C1 segment of cervical spinal cord (tissue), 14 donors: ENCODE results near the gene C17orf50.
"Not testable (repeated sequence)": the region's sequence is repeated elsewhere in the genome, so short reads cannot be mapped to it uniquely, and the experiment has no call there.

Experiments
- DNase-seq, 14 donors: peaks; one replicate each; lab custom pipeline; 2025; lab: John Stamatoyannopoulos, UW

Gene C17orf50

DNA sequence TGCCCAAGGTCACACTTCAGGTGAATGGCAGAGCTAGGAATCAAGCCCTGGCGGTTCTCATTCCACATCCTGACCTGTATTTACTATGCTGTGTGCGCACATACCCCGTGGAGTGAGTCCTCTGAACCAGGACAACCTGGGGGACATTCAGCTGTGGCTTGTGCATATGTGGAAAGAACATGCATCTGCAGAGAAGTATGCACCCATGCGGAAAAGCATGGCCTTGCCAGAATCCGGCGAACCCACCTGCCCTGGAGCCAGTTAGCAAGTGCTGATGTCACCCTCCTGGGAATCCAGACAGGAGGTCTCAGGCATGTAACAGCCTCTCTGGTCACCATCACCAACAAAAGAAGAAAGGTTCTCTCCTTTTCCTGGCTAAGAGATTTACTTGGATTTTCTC lies 27.3 kb upstream of the C17orf50 start:
- no peak for DNase-seq

DNA sequence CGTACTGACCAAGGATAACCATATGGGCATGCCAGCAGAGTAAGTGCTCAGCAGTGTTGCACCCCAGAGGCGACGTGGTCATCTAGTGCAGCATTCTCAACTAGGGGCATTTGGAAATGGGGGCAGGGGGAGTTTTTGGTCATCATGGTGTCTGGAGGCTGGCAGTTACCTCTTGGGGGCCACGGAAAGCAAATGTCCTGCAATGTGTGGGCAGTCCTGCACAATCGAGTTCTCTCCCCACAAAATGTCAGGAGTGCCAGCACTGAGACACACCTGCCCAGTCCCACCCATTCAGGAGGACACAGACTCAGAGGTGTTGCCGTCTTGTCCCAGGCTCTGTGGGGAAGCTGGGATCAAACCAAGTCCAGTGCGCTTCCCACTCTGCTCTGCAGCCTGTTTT lies 26.3 kb upstream of the C17orf50 start:
- no peak for DNase-seq

GRCh38 chr17:35735036-35735805 lies 25.5 kb upstream of the C17orf50 start:
- DNase-seq, result no peak

GRCh38 chr17:35736236-35736635 lies 24.5 kb upstream of the C17orf50 start:
- no peak for DNase-seq

DNA sequence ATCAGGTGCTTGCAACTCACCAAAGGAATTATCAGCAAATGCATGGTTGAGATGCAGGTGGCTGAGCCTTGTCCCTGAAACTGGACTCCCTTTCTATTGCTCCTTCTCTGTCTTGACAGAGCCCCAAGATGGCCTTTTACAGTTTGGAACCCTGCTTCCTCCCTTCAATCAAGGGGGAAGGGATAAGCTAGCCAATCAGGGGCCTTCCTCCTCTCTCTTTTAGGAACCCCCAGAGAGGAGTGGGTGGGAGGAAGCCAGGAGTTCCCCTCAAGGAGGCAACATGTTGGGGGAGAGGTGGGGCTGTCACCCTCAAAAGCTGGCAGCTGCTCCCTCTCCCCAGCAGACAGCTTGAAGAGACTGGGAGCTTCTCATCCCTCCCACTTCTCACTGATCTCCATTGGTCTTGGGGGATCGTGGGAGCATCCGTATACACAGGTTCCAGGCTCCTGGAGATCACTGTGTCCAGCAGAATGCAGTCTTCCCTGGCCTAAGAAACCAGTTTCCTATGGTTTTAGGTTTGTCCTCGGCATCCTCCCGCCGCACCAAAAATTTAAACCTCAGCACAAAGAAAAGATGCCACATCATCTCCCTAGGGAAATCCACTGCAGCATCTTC lies 22.1 kb upstream of the C17orf50 start:
- DNase-seq, result no peak

- no peak for DNase-seq
Measured at GRCh38 chr17:35740216-35740615, 20.5 kb upstream of the C17orf50 start.

DNA sequence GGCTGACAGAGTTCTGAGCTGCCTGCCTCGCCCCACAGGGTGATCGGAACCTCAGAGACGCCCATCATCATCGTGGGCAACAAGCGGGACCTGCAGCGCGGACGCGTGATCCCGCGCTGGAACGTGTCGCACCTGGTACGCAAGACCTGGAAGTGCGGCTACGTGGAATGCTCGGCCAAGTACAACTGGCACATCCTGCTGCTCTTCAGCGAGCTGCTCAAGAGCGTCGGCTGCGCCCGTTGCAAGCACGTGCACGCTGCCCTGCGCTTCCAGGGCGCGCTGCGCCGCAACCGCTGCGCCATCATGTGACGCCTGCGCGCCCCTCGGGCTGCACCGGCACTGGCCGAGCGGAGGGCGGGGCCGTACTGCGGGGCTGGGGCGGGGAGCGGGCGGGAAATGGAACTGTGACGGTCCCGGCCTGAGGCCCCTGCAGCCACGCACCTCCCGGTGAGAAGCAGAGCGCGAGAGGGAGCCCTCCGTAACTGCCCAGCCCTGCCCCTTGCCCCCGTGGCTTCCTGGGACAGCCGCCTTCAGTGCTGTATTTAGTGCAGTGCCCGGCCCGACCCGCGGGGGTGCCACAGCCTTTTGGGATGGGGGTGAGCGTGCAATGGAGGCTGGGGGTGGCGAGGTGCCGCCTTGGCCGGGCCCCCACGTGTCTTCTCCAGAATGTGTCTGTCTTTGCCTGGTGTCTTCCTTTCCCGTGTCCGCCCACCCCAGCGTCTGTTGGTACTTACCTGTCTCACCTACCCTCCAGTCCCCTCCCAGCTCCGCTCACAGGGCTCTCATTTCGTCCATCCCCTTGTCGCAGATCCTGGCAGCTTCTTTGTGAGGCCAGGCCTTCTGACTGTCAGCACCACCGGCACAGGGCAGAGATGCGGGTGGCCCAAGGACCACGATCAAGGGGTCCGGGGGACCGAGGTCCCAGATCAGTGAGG lies 19.4 kb upstream of the C17orf50 start:
- no peak for DNase-seq

GRCh38 chr17:35742496-35742895 lies 18.2 kb upstream of the C17orf50 start:
- no peak for DNase-seq

GRCh38 chr17:35742896-35743477 lies 17.7 kb upstream of the C17orf50 start:
- no peak for DNase-seq

DNA sequence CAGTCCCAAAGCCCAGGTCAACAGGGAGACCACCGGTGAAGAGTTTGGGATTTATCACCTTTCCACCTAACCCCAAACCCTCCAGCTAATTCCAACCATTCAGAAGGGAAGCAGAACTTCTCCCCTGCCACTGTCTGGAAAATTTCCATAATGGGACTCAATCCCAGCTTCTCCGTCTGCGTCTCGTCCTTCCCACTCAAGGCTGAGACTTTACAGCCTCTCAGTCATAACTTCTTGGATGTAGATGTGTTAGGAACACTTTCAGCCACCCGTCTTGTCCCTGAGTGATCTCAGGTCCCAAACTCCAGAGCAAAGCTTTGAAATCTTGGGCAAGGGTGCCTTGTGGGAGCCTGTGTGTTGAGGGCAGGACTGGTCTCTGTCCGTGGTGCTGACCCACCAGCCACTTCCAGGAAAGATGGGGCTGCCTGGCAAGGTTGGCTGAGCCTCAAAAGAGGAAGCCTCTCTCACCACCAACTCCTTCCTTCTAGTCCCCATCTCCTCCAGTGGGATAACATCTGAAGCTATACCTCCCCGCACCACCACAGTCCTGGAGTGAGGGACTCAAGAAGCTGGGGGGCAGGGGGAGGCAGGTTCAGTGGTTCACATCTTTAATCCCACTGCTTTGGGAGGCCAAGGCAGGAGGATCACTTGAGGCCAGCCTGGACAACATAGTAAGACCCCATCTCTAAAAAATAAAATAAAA lies 16.9 kb upstream of the C17orf50 start:
- DNase-seq, result peak in 1 of 14 donors; percentile 11

GRCh38 chr17:35744830-35745229 lies 15.9 kb upstream of the C17orf50 start:
- DNase-seq, result no peak

GRCh38 chr17:35745246-35745645 lies 15.4 kb upstream of the C17orf50 start:
- DNase-seq, result no peak

DNA sequence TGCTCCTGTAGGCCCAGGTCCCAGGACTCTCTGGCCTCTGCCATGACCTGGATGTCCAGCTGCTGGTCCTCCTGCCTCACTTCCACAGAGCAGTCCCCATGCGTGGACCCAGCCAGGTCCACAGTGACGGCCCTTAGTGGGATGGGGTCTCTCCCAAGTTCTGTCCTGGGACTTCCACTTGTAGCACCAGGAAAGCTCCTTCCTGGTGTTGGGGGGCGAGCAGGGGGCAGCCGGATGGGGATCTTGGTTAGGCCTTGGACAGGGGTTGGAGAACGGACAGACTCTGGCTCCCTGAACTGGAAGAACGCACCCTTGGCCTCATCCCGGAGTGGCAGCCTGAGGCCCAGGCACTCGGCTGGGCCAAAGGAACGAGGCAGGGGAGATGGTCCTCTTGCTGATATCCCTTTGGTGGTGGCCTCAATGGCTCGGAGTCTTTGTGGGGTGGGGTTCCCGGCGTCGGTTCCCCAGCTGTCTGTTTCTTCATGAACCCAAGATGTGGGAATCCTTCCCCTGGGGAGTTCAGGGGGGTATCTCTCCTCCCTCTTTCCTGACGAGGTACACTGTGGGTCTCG lies 14.9 kb upstream of the C17orf50 start:
- DNase-seq, result no peak

- peak in 12 of 14 donors; percentile 5 to 58 (median 32) for DNase-seq
Measured at GRCh38 chr17:35747540-35748017, 13.1 kb upstream of the C17orf50 start.

GRCh38 chr17:35748341-35748841 lies 12.3 kb upstream of the C17orf50 start:
- peak in 4 of 14 donors; percentile 5 to 14 (median 8) for DNase-seq

DNA sequence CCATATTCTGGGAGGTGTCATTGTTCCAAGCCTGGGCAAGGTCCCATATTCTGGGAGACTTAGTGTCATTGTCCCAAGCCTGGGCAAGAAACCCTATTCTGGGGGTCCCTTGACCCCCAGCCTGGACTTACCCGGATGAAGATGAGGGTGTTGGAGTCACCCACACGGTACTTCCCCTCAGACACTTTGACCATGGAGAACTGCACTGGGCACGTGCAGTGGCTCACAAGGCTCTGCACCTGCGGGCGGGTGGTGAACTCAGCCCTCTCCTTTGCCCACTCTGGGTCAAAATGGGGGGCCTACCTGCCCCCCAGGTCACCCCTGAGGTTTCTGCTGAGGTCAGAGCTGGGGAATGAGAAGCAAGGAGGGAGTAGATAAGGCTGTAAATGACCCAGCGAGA lies 11.7 kb upstream of the C17orf50 start:
- no peak for DNase-seq

GRCh38 chr17:35749560-35750412 lies 10.9 kb upstream of the C17orf50 start:
- no peak for DNase-seq

DNA sequence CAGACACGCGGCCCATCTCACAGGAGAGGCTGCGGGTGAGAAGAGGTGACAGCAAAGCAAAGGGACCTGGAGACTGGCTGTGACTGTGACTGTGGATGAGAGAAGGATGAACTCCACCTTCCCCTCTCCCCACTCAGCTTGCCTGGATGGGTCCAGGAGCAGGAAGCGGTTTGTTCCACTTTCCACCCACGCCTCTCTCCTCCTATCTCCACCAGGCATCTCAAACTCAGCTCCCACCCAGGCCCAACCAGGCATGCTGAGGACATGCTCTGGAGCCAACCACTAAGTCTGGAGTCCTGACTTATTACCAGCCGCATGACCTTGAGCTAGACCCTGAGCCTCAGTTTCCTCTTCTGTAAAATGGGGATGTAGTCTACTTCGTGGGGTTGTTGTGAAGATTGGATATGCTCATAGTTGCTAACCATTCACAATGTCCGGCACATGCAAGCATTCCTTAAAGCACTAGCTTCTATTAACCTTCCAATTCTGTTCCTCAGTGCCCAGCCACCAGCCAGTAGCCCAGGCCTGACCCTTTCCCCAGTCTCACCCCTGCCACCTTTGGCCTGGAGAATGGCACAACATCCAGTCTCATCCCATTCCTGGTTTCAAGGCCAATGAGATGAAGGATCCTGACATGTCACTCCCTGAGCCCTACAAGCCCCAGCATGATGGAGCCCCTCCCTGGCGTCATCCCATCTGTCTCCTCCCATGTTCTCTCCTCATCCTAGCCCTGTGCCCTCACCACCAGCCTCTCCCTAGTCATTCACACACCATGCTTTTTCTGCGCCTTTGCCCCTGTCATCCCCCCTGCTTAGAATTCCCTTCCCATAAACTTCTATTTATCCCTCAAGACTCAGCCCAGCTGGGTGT lies 9.9 kb upstream of the C17orf50 start:
- no peak for DNase-seq

DNA sequence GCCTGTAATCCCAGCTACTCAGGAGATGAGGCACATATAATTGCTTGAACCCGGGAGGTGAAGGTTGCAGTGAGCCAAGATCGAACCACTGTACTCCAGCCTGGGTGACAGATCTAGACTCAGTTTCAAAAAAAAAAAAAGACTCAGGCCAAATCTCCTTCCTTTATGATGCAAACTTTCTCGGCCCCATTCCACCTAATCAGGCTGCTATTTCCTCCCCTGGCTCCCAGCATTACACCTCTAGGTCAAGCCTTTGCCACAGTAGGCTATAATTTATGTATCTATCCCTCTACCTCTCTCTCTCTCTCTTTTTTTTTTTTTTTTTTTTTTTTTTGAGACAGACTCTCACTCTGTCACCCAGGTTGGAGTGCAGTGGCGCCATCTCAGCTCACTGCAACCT lies 9.1 kb upstream of the C17orf50 start:
- DNase-seq, result not testable (repeated sequence)
